VCaP (cell line): Measurements from ENCODE around the gene PIGL.

Experiments used
- H3K27ac ChIP-seq: fragments of 450-650 bp; 2 replicates; pipeline ENCODE4 v1.5.1; 2017
- CTCF ChIP-seq: fragments of 450-650 bp; conservative IDR thresholded peaks from 2 replicates; pipeline ENCODE4 v1.5.1; 2017; ENCODE audit warnings: mild to moderate bottlenecking, moderate library complexity

PIGL gene

DNA sequence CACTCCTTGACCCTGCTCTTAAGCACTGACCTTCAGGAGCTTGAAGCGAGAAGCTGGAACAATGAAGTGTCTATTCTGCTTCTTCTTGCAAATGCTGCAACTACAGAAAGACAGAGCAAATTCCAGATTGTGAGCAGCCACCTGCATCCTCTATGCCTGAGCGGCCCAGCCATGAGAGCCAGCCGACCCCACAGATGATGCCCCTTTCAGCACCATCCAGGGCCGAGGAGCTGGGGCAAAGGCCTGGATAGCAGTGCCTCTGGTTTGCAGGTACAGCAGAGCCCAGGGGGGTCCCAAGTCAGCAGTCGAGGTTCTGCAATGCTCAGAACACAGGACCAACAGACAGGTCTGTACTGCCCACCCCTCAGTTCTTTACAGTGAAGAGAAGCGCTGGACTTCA lies 131.6 kb downstream of the PIGL start:
- H3K27ac ChIP-seq, result no peak overlapping the region
- TF ChIP-seq CTCF, result no peak

- H3K27ac ChIP-seq, result no peak overlapping the region; the same call in 1 of the 2 replicates
- no peak for TF ChIP-seq CTCF
Measured at GRCh38 chr17:16349431-16349830, 132.4 kb downstream of the PIGL start.

DNA sequence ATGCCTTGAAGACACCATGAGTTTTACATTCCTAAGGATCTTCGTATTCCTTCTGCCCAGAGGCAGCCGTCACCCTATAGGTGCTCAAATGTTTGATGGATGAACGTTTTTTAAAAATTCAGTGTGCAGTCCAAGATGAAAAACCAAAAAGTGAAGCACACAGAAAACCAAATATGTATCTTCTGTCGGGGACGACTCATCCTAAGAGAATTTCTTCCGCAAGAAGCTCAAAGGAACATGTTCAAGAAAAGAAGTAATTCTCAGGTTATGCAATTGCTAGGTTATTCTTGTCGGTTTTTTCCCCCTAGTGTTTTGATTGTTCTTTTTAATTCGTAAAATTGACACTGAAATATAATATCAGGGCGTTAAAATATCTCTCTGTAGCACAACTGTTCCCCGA lies 134.8 kb downstream of the PIGL start:
- H3K27ac ChIP-seq, result peak overlapping the region; percentile 95
- TF ChIP-seq CTCF, result no peak

GRCh38 chr17:16352303-16352666 lies 135.3 kb downstream of the PIGL start:
- H3K27ac ChIP-seq, result peak overlapping the region; percentile 95
- TF ChIP-seq CTCF, result no peak

DNA sequence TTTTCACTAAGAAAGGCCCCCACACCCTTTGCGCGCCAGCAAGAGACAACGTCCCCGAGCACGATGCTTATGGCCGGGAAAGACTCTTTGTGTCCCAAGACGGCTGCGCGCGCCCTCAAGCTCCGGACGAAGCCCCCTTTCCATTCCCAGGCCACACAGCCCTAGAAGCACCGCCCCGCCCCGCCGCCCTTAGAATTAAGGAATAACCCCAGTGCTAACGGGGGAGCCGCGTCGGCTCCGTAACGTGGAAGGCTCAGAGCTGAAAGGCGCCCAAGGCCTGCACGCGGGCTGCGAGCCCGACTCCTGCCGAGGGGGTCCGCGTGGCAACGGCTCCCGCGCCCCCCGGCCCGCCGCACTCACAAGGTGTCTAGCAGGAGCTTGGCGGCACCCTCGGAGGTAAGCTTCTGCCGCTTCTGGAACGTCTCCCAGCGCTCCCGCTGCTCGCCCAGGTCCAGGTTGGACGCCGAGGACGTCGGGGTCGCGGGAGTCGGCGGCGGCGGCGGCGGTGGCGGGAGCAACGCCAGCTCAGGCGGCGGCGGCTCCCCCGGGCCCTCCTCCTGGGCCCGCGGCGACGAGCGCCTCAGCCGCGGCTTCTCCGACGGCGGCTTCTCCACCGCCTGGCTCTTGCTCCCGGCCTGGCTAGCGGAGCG lies 135.8 kb downstream of the PIGL start:
- TF ChIP-seq CTCF, result no peak
- peak overlapping the region; percentile 95 for H3K27ac ChIP-seq

DNA sequence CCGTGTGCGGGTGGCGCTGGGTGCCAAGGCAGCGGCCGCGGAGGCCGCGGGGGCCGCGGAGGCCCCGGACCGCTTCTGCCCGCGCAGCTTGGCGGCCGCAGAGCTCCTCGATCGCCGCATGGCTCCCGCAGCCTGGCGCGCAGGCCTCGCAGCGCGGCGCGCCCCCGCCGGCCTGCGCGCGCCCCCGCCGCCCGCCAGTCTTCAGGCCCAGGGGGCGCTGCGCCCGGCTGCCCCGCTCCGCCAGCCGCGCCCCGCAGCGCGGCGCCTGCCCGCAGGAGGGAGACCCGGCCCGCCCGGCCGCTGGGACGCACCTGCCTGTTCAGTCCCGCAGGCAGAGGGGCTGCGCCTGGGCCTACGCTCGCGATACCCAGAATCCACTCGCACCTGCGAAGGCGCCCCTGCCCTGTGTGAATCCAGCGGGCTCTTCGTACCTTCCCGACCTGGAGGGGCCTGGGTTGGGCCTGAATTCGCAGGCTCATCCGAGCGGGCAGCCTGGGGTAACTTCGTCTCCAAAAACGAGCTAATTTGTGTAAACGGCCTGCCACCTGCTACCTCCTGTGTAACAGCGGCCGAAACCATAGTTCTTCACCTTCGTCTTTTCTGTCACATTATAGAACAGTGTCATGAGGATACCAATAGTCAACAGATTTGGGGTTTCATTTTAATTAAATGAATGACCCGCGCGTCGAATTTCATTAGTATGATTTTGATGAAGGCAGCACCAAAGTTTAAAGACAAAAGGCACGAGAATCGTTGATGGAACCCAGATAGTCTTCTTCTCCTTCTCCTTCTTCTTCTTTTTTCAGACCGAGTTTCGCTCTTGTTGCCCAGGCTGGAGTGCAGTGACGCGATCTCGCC lies 136.5 kb downstream of the PIGL start, which contains the start of gene CENPV:
CENPV (minus strand) TSS at position 153 of the 858 bp plus-strand sequence; CDS start at position 120, 33 bp downstream.
- H3K27ac ChIP-seq, result peak within 1 kb of the TSS; percentile 95
- TF ChIP-seq CTCF, result peak; percentile 68

- TF ChIP-seq CTCF, result no peak
- no peak overlapping the region for H3K27ac ChIP-seq
Measured at GRCh38 chr17:16354585-16354984, 137.6 kb downstream of the PIGL start.
